GM18870 (cell line): ENCODE results near the gene ANKRD6.
A peak's percentile ranks its signal among the peaks of the same experiment; 100 is the strongest.
"Not testable (repeated sequence)": the region's sequence is repeated elsewhere in the genome, so short reads cannot be mapped to it uniquely, and the experiment has no call there.

Experiments
- ATAC-seq: cut with Tn5 transposase; IDR thresholded peaks from one replicate; pipeline ENCODE4 v1.9.1; 2021; ENCODE audit warnings: moderate library complexity; ENCODE audit not compliant: unreplicated experiment

The ANKRD6 gene

DNA sequence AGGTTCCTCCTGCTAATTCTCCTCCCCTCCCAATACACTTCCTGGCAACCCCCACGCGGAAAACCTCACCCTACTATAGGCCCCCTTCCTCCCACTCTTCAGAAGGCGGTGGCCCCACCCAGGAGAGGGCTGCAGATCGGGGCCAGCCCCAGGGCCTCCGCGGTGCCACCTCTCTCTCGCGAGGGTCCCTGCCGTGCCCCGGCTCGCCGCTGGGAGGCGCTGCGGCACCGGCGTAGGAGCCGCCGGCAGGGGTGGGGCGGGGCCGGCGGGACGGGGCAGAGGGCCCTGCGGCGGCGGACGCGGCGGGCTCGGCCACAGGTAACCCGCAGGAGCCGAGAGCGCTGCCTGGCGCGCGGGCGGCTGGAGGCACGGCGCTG lies at the start of gene ANKRD6:
Gene ANKRD6, plus strand, starts transcription at position 278 of the 377 bp plus-strand sequence. CDS start 133,825 bp downstream, outside the sequence.
- ATAC-seq: no peak

DNA sequence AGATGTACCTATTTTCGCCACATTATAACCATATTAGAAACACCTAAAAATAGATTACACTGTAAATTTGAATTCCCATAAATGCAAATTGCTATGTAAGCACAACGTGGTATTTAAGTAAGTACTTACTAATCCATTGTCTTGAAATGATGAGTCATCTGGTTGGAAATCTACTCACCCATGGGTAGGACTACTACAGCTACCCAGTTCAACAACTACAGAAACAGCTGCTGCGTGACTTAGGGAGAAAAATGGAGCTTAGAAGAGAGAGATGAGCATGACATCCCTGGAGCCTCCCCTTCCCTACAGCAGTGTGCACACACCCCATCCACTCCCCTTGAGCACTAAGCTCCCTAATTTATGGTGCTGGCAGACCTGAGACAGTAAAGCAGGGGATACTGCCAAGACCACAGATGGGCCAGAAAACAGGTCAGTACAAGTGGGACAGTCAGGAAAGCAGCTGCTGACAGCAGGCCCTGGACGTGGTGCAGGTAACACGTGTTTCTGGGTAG lies 47.7 kb upstream of the ANKRD6 start:
- peak; percentile 63 for ATAC-seq

DNA sequence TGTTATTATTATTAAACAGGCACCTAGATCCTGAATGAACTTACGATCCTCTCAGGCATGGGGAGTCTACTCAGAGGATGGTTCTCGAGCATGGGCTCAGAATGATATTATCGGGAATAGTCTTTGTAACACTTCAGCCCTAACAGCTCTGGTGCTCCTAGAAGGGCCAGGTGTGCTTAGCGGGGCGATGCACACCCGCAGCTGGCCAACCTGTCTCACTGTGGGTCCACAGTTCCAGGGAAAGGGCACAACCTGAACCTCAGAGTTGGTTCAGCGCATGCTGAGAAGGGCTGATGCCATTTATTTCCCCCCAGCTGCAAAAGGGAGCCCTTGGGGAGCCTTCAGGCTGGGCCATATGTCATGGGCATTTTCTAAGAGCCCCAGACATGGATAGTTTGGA lies 47.1 kb upstream of the ANKRD6 start:
- ATAC-seq: no peak

GRCh38 chr6:89386917-89387491 lies 45.9 kb upstream of the ANKRD6 start:
- ATAC-seq: peak; percentile 8

GRCh38 chr6:89387516-89388201 lies 45.3 kb upstream of the ANKRD6 start:
- peak; percentile 95 for ATAC-seq

- no peak for ATAC-seq
Observed at GRCh38 chr6:89388846-89389245, 44.1 kb upstream of the ANKRD6 start.

- no peak for ATAC-seq
Observed at GRCh38 chr6:89392823-89393222, 40.1 kb upstream of the ANKRD6 start.

- ATAC-seq: no peak
Observed at GRCh38 chr6:89393659-89394058, 39.3 kb upstream of the ANKRD6 start.

- ATAC-seq: not testable (repeated sequence)
Observed at GRCh38 chr6:89397884-89398283, 35.1 kb upstream of the ANKRD6 start.

GRCh38 chr6:89398762-89399525 lies 34.0 kb upstream of the ANKRD6 start:
- ATAC-seq: no peak

- ATAC-seq: no peak
Observed at GRCh38 chr6:89400050-89400449, 32.9 kb upstream of the ANKRD6 start.

- no peak for ATAC-seq
Observed at GRCh38 chr6:89400912-89401399, 32.0 kb upstream of the ANKRD6 start.

DNA sequence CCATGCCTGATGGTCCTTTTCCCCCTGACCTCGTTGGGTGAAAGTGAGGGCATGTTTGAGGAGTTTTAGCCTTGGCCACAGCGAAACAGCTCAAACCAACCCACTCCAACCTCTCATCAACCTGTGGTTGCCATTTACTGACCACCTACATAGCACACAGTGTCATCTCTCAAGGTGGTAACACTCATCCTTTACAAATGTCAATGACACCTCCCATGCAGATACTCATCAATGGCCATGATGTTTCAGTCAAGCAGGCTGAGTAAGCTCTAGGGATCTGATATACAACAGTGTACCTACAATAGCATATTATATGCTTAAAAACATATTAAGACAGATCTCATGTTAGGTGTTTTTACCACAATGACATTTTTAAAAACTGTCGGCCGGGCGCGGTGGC lies 30.2 kb upstream of the ANKRD6 start:
- no peak for ATAC-seq

GRCh38 chr6:89404512-89404911 lies 28.4 kb upstream of the ANKRD6 start:
- ATAC-seq: no peak

DNA sequence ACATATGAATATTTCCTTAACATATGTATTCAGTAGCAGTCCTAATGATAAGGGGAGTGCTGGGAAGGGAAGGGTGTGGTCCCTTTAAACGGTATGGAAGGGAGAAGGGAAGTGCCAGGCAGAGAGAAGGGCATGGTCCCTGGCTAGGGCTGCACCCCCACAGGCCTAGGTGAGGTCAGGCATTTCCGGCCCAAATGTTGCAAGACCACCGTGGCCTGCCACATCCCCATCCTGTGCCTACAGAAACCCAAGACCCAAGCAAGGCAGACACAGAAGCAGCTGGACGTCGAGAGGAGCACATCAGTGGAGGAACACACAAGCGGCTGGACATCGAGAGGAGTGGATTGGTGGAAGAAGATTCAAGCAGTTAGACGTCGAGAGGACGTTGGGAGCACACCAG lies 26.8 kb upstream of the ANKRD6 start:
- no peak for ATAC-seq

GRCh38 chr6:89409461-89410035 lies 23.4 kb upstream of the ANKRD6 start:
- no peak for ATAC-seq

- ATAC-seq: no peak
Observed at GRCh38 chr6:89410231-89410761, 22.7 kb upstream of the ANKRD6 start.

- ATAC-seq: no peak
Observed at GRCh38 chr6:89410788-89411144, 22.2 kb upstream of the ANKRD6 start.

DNA sequence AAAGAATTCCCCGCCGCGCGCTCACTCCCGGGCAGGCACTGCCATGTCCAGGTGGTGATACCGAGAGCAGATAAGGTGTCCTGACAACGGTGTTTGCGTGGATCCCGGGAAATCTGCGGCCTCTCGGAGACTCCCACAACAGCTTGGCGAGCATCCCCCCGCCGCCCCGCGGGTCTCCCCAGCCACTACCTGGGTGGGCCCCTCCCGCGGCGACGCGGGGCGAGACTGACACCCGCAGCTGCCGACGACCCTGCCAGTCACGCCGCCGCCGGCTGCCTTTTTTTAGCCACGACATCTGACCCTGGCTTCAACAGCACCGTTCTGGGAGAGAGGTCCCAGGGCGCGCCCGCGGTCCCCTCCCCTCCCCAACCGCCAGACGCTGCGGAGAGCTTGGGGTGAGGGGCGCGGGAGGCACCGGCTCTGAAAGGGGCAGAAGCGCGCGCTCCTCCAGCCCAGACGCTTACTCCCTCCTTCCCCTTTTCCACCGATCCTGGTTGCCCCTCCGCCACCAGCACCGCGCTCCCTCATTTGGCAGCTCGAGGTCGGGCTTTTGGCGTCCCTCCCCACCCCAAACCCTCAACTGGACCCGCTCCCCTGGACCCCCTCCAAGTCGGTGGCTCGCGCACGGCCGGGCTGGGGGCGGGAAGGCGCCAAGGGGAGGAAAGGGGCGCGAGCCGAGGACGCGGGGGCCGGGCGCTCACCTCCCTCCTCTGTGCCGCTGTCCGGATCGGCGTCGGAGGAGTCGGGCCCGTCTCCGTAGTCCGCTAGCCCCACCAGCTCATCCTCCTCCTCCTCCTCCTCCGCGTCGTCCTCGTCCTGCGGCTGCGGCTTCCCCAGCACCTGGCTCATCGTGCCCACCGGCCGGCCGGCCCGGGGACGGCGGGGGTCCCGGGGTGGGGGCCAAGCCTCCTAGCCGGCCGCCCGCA lies 21.5 kb upstream of the ANKRD6 start:
- peak; percentile 14 for ATAC-seq
